Left hindlimb (tissue), 1 donor: ENCODE data around the gene ENO1.
A peak's percentile ranks its signal among the peaks of the same experiment; 100 is the strongest.
"Not testable (repeated sequence)": the region's sequence is repeated elsewhere in the genome, so short reads cannot be mapped to it uniquely, and the experiment has no call there.

Experiments
- DNase-seq: peaks from one replicate; pipeline ENCODE4 v3.0.0-alpha.2; 2018

Gene ENO1

DNA sequence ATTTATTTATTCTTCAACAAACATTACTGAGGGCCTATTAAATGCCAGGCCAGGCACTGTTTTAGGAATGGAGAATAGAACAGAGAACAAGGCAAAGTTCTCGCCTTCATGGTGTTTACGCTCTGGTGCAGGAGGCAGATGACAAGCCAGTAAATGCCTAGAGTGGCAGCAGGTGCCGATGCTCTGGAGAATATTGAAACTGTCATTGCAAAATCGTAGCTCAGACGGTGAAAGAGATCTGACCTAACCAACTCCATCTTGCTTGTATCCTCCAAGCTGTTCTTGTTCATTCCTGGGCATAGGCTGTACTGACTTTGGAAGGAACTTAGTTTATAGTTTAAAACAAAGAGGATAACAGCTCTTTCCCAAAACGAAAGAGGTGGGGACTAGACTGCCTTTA is 13.5 kb upstream of the ENO1 start:
- no peak for DNase-seq

DNA sequence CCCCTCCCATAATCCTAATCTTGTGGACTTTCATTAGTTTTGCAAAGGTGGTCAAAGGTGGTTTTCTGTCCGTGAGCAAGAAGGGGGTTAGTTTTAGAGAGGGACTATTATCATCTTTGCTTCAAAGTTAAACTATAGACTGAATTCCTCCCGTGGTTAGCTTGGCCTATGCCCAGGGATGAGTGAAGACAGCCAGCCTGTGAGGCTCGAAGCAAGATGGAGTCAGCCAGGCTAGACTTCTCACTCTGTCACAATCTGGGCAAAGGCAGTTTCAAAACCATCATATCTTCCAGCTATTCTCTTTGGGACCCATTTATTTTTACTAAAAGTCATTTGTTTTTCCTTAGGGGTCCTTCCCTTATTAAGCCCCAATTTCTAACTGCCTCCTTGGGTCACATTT is 12.9 kb upstream of the ENO1 start:
- DNase-seq, result no peak

DNA sequence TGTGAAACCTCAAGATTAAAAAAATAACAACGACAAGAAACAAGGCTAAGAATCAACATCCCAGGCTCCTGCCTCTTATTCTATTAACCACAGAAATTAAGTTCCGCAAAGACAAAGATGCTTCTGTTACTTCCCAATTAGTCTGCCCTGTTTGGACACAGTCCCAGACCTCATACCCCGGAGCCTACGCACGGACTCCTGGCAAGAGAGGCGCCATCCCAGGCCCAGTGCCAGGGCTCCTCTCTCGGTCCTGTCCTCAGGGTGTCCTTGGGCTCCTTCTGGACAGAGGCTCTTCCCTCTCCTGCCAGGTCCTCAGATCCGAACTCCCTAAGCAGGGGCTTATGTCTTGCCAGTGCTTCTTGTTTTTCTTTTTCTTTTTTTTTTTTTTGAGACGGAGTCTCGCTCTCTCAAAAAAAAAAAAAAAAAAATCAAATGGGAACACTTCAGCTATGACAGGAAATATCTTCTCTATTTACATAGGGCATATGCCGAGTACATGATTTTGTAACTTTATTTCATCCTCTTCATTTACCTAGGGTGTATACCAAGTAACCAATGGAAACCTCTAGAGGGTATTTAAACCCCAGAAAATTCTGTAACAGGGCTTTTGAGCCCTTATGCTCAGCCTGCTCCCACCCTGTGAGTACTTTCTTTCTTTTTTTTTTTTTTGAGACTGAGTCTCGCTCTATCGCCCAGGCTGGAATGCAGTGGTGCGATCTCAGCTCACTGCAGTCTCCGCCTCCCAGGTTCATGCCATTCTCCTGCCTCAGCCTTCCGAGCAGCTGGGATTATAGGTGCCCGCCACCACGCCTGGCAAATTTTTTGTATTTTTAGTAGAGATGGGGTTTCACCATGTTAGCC is 11.7 kb upstream of the ENO1 start:
- DNase-seq, result peak; percentile 89

DNA sequence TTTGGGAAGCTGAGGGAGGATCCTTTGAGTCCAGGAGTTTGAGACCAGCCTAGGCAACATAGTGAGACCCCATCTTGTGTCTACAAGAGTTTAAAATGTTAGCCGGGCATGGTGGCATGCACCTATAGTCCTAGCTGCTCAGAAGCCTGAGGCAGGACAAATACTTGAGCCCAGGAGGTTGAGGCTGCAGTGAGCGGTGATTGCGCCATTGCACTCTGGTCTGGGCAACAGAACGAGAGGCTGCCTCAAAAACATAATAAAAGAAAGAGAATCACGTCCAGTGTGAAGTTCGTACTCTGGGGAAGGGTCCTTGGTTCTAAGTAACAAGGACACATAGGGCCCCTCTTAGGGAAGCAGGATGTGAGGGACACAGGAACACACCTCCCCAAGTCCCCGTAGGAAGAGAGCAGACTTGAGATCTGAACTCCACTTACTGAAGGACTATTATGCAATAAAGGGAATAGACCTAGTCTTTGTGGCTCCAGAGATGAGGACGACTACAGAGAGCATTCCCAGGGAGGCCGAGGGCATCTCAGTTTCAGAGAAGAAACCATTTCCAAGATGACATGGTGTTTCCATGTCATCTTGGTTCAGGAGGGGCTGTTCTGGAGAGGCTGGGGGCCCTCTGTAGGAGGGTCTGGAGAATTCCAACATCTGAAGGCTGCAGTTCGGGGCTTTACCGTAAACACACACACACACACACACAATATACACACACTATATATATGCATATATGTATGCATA is 10.8 kb upstream of the ENO1 start:
- no peak for DNase-seq

GRCh38 chr1:8886589-8886988 is 8.1 kb upstream of the ENO1 start:
- no peak for DNase-seq

GRCh38 chr1:8886031-8886524 is 7.6 kb upstream of the ENO1 start:
- not testable (repeated sequence) for DNase-seq

DNA sequence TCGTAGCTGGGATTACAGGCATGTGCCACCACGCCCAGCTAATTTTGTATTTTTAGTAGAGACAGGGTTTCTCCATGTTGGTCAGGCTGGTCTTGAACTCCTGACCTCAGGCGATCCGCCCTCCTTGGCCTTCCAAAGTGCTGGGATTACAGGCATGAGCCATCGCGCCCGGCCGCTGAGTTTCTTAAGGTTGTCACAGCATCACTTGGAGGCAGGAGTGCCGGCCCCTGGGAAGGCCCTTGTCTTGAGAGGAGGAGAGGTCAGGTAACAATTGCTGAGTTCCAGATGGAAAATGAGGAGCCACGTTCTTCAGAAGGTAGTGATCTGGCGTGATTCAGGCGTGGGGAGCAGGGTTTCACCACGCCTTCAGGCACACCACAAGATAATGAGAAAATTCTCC is 5.6 kb upstream of the ENO1 start:
- DNase-seq, result not testable (repeated sequence)

DNA sequence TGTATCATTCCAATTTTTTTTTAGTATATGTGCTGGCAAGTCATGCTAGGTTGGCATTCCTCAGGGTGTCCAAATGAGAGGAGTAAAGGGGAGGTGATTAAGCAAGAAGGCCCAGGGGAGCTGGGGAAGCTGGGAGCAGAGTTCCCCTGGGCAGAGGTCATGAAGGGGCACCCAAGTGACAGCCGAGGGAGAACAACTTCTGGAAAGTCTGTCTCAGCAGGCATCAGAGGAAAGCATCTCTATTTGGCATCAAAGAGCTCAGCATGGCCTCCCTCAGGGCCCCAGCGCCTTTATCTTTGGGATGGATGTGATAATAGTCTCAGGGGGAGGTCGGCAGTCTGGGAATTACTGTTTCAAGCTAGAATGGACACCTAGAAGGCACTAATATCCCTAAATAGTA is 5.0 kb upstream of the ENO1 start:
- DNase-seq, result no peak

DNA sequence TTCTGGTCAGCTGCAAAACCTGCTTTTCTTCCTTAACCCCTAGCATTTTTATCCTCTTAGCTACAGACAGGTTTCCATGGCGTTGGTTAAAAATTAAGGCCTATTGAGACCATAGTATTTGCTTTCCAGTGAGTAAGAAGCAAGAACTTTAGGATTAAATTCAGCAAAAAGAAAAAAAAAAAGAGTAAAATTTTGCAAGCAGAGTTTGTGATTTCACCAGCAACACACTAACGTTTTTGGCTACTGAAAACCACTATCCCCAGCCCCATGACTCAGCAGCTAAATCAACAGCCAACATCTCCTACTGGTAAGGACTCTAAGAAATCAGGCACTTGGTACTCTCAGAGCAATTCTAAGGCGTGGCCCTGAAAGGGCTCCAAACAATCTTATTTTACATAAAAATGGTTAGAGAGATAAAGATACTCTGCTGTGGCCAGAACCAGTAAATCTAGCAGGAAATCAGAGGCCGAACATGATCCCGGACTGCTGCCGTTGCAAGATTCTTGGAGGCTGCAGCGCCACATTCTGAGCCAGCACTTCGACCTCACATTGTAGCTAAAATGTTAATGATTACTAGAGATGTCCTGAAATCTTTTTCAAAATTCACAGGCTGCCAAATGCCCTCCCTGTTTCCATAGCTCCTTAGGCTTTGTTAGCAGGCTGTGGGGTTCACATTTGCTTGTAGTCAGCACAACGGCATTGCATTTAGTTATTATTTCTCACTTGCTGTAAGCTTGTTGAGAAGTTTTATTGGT is 1.6 kb upstream of the ENO1 start:
- DNase-seq, result peak; percentile 59

DNA sequence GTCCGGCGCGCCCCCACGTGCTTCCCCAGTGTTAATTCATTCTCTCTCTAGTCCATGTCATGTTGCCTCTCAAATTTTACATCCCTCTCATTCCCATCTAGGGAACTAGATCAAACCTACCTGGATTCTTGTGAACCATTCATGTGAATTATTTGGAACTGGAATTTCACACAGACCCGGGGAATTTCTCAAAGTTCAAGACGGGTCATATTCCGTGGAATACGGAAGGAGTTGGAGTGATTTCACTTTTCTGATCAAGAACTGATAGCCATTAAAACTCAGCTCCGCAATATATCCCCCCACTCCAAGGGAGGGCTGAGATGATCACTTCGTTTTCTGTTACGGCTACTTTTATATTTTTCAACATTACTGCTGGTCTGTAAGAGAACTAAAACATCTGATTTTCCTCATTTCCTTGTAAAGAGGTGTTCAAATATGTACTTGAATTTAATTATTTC is 1.0 kb upstream of the ENO1 start:
- DNase-seq, result no peak

GRCh38 chr1:8878698-8879463 is 395 bp upstream of the ENO1 start:
- peak; percentile 99 for DNase-seq

- no peak for DNase-seq
These were observed 2.4 kb downstream of the ENO1 start for GRCh38 chr1:8876087-8876486.

DNA sequence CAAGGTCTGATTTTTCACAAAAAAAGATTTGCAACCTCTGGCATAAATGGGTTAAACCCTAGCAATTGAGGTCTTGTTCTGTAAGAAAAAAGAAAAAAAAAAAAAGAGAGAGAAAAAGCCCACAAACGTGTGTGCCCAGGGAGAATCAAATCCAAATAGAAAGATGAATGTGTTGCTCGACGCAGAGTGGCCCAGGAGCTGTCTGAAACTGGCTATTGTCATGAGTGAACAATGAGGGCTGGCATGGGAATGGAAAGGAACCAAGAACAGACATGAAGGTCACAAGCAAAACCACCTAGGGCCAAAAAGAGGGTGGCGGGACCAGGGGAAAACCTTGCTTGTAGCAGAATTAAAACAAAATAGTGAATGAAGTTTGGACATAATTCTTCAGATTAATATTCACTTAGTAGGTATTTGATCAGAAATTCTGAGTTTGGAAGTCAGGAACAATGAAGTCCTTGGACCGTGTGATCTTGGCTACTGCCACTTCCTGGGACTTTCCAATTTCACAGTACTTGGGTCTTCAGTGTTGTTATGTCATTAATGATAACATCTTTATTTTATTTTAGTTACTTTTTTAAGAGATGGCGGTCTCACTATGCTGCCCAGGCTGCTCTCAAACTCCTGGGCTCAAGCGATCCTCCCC is 3.1 kb downstream of the ENO1 start:
- DNase-seq, result no peak

GRCh38 chr1:8874230-8875201 is 4.0 kb downstream of the ENO1 start:
- DNase-seq, result no peak

DNA sequence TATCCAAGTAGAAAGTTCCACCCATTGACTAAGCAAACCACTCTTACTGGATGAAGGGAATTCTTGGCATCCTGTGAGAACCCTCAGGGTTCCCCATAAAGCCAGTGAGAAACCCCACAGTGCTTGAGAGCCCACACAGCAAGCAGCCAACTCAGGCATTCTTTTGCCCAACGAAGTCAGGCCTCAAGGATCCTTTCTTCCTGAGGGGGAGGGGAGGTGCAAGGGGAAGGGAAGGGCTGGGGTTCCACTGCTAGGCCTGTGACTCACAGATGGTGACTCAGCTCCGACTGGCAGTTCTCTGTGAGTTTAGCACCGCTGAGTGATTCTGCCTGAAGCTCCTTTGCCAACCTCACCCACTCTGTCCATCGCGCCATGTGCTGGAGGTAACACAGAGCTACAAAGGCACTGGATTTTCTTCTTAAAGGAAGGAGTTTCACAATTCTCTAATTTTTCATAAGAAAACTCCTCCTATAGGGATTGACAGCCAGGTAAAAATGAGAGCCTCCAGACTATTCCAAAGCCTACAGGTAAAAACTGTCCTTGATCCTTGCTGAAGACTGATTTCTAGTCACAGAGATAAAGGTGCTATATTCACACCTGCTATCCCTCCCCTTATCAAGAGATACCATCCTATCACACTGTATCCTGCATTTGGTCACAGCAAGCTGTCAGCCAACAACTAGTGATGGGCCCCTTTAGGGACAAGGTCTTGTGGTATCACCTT is 4.8 kb downstream of the ENO1 start:
- DNase-seq, result peak; percentile 71

DNA sequence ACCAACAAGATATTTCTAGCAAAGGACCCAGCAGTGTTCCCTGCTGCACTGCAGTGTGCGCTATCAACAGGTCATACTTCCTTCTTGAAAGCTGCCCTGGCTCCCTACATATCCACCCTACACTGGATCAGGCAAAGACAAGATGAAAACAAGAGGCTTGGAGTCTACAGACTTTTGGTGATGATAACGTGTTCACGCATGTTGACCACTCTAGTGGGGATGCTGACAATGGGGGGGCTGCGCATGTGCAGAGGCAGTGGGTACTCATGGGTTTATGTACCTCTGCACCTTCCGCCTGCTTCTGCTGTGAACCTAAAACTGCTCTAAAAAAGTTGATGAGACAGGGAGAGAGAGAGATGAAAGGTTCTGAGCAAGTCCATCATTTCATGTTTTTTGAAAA is 5.5 kb downstream of the ENO1 start:
- DNase-seq, result no peak

- no peak for DNase-seq
These were observed 6.5 kb downstream of the ENO1 start for GRCh38 chr1:8871965-8872399.

- DNase-seq, result no peak
These were observed 6.9 kb downstream of the ENO1 start for GRCh38 chr1:8871539-8871935.

DNA sequence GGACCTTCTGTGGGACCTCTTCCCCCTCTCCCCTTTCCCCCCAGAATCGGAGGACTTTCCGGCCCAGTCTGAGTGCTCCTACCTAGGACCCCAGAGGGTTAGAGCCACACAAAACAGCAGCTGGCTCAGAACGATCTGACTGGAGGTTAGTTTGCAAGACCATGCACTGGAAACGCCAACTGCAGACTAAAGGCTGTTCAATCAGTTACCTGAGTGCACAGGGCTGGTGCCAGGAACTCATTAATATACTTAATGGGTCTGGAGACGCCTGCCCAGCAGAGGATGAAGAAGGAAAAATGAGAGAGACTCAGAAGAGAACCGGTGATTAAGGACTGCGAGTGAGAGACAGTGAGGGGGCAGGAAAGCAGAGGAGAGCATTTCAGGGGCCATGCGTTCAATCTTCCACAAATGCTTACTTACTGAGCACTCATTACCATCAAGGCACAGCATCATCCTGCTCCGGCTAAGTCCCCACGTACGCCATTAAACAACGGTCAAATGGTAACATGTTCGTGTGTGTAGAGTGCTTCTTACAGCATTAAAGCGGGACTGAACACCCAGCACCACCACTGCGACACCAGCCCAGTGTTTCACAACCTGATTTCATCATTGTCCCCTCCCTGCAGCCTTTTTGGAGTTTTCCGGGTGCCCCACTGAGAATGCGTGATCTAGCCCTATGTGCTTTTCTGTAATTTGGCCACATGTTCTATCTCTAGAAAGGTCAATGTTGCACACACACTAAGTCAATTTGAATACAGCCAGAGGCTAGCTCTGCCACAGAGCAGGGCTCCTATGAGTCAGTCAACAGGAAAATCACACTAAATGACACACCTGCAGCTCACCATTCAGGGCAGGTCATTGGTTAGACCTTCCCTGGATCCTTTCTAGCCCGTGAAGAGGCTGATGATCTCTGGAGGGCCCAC is 7.6 kb downstream of the ENO1 start:
- DNase-seq, result no peak
